ENCODE measurements around the gene VWCE.

- TF ChIP-seq EZH2 (IDR thresholded peaks at IDR 0.05; ENCODE audit: low read length): no peak
- peak; percentile 15 to 23 (median 19) for TF ChIP-seq CTCF (optimal IDR thresholded peaks at IDR 0.05 in 1 of 3, IDR thresholded peaks at IDR 0.05 in 1 of 3, conservative IDR thresholded peaks at IDR 0.05 in 1 of 3; ENCODE audit: extremely low read depth in 1 of 3, insufficient read depth in 2 of 3, low read length in 3 of 3)
Measured at GRCh38 chr11:61279934-61280659, 15.0 kb downstream of the VWCE start.

Measured in keratinocyte (primary cell).